Keratinocyte (primary cell): Measurements from ENCODE around the gene TBRG4. TPM values are rescaled to one million over a fixed set of nuclear protein-coding genes. Genes with fewer than 3 reads are reported as not detected.

Experiments
- DNase-seq: peaks from one replicate; pipeline ENCODE4 v3.0.0-alpha.2; 2011; ENCODE audit warnings: low read depth, missing footprints, low spot score
- FAIRE-seq: peaks from 2 replicates; lab custom pipeline; 2011; peaks lifted over from hg19 to GRCh38; lab: Jason Lieb, UNC
- H2AFZ ChIP-seq: 2 replicates; pipeline ENCODE4 v1.6.0; 2012; ENCODE audit warnings: low read length, control low read depth, inconsistent platforms; ENCODE audit not compliant: control insufficient read depth
- H3K27ac ChIP-seq: 2 replicates; pipeline ENCODE4 v1.5.1; 2011; ENCODE audit warnings: low read length; ENCODE audit not compliant: control insufficient read depth, insufficient read depth
- H3K27me3 ChIP-seq: 3 replicates; pipeline ENCODE4 v1.6.0; 2011; ENCODE audit warnings: low read length; ENCODE audit not compliant: control insufficient read depth, insufficient read depth; ENCODE audit errors: extremely low read depth
- H3K36me3 ChIP-seq, 2 experiments: 2 replicates in 1 of 2; 3 replicates in 1 of 2; pipeline ENCODE4 v1.5.1; 2011; ENCODE audit warnings: low read length in 2 of 2, mild to moderate bottlenecking in 1 of 2; ENCODE audit not compliant: control insufficient read depth in 2 of 2, insufficient read depth in 2 of 2; ENCODE audit errors: extremely low read depth in 1 of 2
- H3K4me1 ChIP-seq: 3 replicates; pipeline ENCODE4 v1.5.1; 2011; ENCODE audit warnings: low read length; ENCODE audit not compliant: control insufficient read depth, insufficient read depth; ENCODE audit errors: extremely low read depth
- H3K4me2 ChIP-seq: 3 replicates; pipeline ENCODE4 v1.6.0; 2011; ENCODE audit warnings: low read depth, low read length; ENCODE audit not compliant: control insufficient read depth, insufficient read depth; ENCODE audit errors: extremely low read depth
- H3K4me3 ChIP-seq, 3 experiments: fragments of 200-600 bp in 1 of 3; sonication (generic) in 1 of 3; 2 replicates in 2 of 3; 3 replicates in 1 of 3; pipeline ENCODE4 v1.5.1; 2011 to 2016; ENCODE audit warnings: low read length in 3 of 3, mild to moderate bottlenecking in 3 of 3, control low read depth in 2 of 3, inconsistent platforms in 1 of 3, low read depth in 1 of 3, mixed read lengths in 1 of 3, mixed run types in 1 of 3, moderate library complexity in 1 of 3; ENCODE audit not compliant: control insufficient read depth in 2 of 3, insufficient read depth in 2 of 3; ENCODE audit errors: extremely low read depth in 1 of 3
- H3K79me2 ChIP-seq: 2 replicates; pipeline ENCODE4 v1.6.0; 2012; ENCODE audit warnings: low read length; ENCODE audit not compliant: control insufficient read depth, insufficient read depth
- H3K9ac ChIP-seq: 3 replicates; pipeline ENCODE4 v1.6.0; 2011; ENCODE audit warnings: low read length; ENCODE audit not compliant: control insufficient read depth, insufficient read depth; ENCODE audit errors: extremely low read depth
- H3K9me1 ChIP-seq: 3 replicates; pipeline ENCODE4 v1.6.0; 2011; ENCODE audit warnings: low read length; ENCODE audit not compliant: control insufficient read depth, insufficient read depth; ENCODE audit errors: extremely low read depth
- H3K9me3 ChIP-seq: 2 replicates; pipeline ENCODE4 v1.5.1; 2012; ENCODE audit warnings: low read depth, low read length; ENCODE audit not compliant: control insufficient read depth
- H4K20me1 ChIP-seq: 3 replicates; pipeline ENCODE4 v1.6.0; 2011; ENCODE audit warnings: low read length; ENCODE audit not compliant: control insufficient read depth, insufficient read depth; ENCODE audit errors: extremely low read depth
- EZH2 ChIP-seq: IDR thresholded peaks from one replicate; pipeline ENCODE4 v1.6.1; 2012; ENCODE audit warnings: inconsistent platforms, mild to moderate bottlenecking, low read length, moderate library complexity
- dilution Hi-C: fragments of 300-500 bp; cut with MboI; formaldehyde crosslinking; loops from one replicate; pipeline ENCODE4 v1.7.0; 2020; ENCODE audit warnings: low sequenced_read_pairs; ENCODE audit not compliant: extremely low pct_ligation_motif_present
- polyA plus RNA-seq, 5 experiments: library from polyadenylated mRNA; depleted of rRNA in 3 of 5; stranded (reverse) in 3 of 5; stranded (forward) in 1 of 5; unstranded in 1 of 5; fragments of >200 nt; gene quantifications; 1 replicate in 1 of 5; 2 replicates in 3 of 5; 3 replicates in 1 of 5; pipeline versions ENCODE4 v1.2.1 to v1.2.3, GENCODE V29; 2011 to 2012; ENCODE audit warnings: missing spikeins in 2 of 5, low read depth in 1 of 5, low replicate concordance in 1 of 5
- TF ChIP-seq, protein P1 (sequence below), 3 experiments: IDR thresholded peaks in 1 of 3; conservative IDR thresholded peaks in 1 of 3; optimal IDR thresholded peaks in 1 of 3; 2 replicates in 2 of 3; 3 replicates in 1 of 3; pipeline versions ENCODE3 to v1.5.1; 2011; ENCODE audit warnings: low read length in 3 of 3, mild to moderate bottlenecking in 3 of 3, moderate library complexity in 2 of 3, control low read depth in 1 of 3, inconsistent platforms in 1 of 3; ENCODE audit not compliant: insufficient read depth in 2 of 3; ENCODE audit errors: extremely low read depth in 1 of 3

TBRG4 gene
- polyA plus RNA-seq, 1 donor (not counting 4 experiments of a cell fraction or from before 2014, with no cell fraction given), result 90.5 TPM

DNA sequence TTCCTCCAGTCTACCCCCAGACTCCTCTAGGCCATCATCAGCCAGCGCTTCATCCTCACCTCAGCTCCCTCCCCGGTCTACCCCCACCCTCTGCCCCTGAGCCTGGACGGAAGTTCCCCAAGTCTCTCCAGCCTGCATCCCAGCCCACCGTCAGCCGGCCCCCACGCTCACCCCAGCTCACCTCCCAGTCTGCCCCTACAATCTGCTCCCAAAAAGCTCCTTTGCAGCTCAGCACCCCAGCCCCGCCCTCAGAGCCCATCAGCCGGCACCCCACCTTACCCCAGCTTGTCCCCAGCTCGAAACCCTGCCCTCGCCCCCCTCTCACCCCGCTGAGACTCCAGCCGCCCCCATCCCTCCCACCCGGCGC is 45.8 kb upstream of the TBRG4 start:
- Histone ChIP-seq H3K9ac (no peak overlapping the region), H4K20me1 (no peaks in the 10 kb centered on the region), H3K36me3 (no peaks in the 10 kb centered on the region), H3K4me2 (no peak overlapping the region), H3K4me1 (peaks cover 3% of the 10 kb centered on the region), H3K9me3 (no peaks in the 10 kb centered on the region), H3K79me2 (no peaks in the 10 kb centered on the region), H2AFZ (no peak overlapping the region), H3K27me3 (peaks cover 32% of the 10 kb centered on the region), H3K4me3 (no peak overlapping the region), H3K27ac (no peak overlapping the region), H3K9me1 (no peaks in the 10 kb centered on the region)
- FAIRE-seq (no peak), DNase-seq (no peak)
- TF ChIP-seq EZH2, result no peak
- TF ChIP-seq, protein P1, sequence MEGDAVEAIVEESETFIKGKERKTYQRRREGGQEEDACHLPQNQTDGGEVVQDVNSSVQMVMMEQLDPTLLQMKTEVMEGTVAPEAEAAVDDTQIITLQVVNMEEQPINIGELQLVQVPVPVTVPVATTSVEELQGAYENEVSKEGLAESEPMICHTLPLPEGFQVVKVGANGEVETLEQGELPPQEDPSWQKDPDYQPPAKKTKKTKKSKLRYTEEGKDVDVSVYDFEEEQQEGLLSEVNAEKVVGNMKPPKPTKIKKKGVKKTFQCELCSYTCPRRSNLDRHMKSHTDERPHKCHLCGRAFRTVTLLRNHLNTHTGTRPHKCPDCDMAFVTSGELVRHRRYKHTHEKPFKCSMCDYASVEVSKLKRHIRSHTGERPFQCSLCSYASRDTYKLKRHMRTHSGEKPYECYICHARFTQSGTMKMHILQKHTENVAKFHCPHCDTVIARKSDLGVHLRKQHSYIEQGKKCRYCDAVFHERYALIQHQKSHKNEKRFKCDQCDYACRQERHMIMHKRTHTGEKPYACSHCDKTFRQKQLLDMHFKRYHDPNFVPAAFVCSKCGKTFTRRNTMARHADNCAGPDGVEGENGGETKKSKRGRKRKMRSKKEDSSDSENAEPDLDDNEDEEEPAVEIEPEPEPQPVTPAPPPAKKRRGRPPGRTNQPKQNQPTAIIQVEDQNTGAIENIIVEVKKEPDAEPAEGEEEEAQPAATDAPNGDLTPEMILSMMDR (optimal IDR thresholded peaks at IDR 0.05 in 1 of 3, IDR thresholded peaks at IDR 0.05 in 1 of 3, conservative IDR thresholded peaks at IDR 0.05 in 1 of 3; ENCODE audit: extremely low read depth in 1 of 3, insufficient read depth in 2 of 3, low read length in 3 of 3), result no peak
- dilution Hi-C loops, result no loop called here

DNA sequence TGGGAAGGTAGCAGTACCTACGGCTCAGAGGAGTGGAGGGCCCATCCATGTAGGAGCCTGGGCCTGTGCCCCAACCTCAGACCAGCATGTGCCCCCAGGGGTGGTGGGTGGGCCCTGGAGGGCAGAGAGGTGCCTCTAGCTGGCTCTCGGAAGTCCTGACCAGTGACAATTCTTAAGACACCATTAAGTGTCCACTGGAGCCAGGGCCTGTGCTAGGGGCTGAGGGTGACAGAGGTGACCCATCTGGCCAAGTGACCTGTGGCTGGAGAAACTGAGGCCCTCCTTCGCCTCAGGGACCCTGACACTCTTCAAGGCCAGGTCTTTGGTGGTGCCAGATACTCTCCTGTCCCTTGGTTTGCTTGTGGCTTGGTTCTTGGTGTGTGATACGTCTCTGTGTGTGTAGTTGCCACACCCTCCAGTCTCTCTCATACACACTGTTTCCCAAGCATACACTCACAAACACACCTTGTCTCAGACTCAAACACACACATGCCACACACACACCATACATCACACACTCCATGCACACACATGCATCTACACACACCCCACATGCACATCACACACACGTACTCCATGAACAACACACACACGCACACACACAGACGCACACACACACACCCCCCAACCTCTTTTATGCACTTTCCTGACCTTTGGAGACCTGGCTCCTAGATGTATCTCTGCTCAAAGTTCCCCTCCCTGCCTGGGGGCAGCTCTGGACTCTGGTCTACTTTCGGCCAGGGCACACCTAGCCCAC is 45.2 kb upstream of the TBRG4 start:
- FAIRE-seq, result no peak
- no peaks in the 10 kb centered on the region for H3K79me2 ChIP-seq
- TF ChIP-seq EZH2, result peak; percentile 27
- TF ChIP-seq, protein P1 (optimal IDR thresholded peaks at IDR 0.05 in 1 of 3, IDR thresholded peaks at IDR 0.05 in 1 of 3, conservative IDR thresholded peaks at IDR 0.05 in 1 of 3; ENCODE audit: extremely low read depth in 1 of 3, insufficient read depth in 2 of 3, low read length in 3 of 3), result no peak
- no peak overlapping the region for H3K9ac ChIP-seq
- peaks cover 3% of the 10 kb centered on the region for H3K4me1 ChIP-seq
- H3K27me3 ChIP-seq, result peaks cover 32% of the 10 kb centered on the region
- no peaks in the 10 kb centered on the region for H4K20me1 ChIP-seq
- no peaks in the 10 kb centered on the region for H3K9me3 ChIP-seq
- H3K36me3 ChIP-seq, result no peaks in the 10 kb centered on the region
- dilution Hi-C loops, result no loop called here
- H3K27ac ChIP-seq, result no peak overlapping the region
- H2AFZ ChIP-seq, result no peak overlapping the region
- H3K4me2 ChIP-seq, result no peak overlapping the region
- no peaks in the 10 kb centered on the region for H3K9me1 ChIP-seq
- H3K4me3 ChIP-seq, result no peak overlapping the region
- no peak for DNase-seq
